Tibial nerve (tissue), 4 donors: Measurements from ENCODE around the gene ITIH6.

ENCODE experiments used
- CTCF ChIP-seq, 5 experiments: fragments of 200-600 bp in 3 of 5; fragments of 450-650 bp in 2 of 5; sonication (generic) in 3 of 5; IDR thresholded peaks; one replicate each; pipeline ENCODE4 v1.5.1; 2016 to 2019; ENCODE audit warnings: antibody characterized with exemption in 5 of 5, mild to moderate bottlenecking in 3 of 5, moderate library complexity in 2 of 5
- EP300 ChIP-seq, 2 donors: sonication (generic); formaldehyde crosslinking; IDR thresholded peaks; one replicate each; pipeline ENCODE4 v1.6.1; 2017; ENCODE audit warnings: antibody characterized with exemption in 2 of 2, mild to moderate bottlenecking in 1 of 2

GRCh38 chrX:54708404-54708803 lies 89.7 kb downstream of the ITIH6 start:
- TF ChIP-seq EP300 (IDR thresholded peaks at IDR 0.05) (no peak), CTCF (IDR thresholded peaks at IDR 0.05) (no peak)
